K562 (cell line): ENCODE data around the gene TMEM131L. TPM values are rescaled to one million over a fixed set of nuclear protein-coding genes. Genes with fewer than 3 reads are reported as not detected.

ENCODE experiments used
- ATAC-seq: fragments of 200-7000 bp; cut with Tn5 transposase; 3 replicates; pipeline ENCODE4 v1.9.1; 2020; ENCODE audit warnings: moderate library complexity
- BruUV-seq: library from RNA; stranded (reverse); fragments of 400-500 nt; replicated peaks from 2 replicates; lab custom pipeline; 2021; lab: Mats Ljungman, UMichigan
- CTCF ChIA-PET: fragments of 300-600 bp; formaldehyde crosslinking; extraction: SDS; loops from one replicate; lab custom pipeline; 2021; ENCODE audit warnings: low intra/inter-chr PET ratio; lab: Yijun Ruan, JAX
- POLR2A ChIA-PET: fragments of 300-600, 350-650 bp; sonication (Branson Sonifier 250); formaldehyde crosslinking; extraction: SDS; loops from one replicate; lab custom pipeline; 2021; ENCODE audit warnings: antibody characterized with exemption, inconsistent platforms; lab: Yijun Ruan, JAX
- DNase-seq, 4 experiments: peaks; one replicate each; pipeline versions ENCODE4 v3.0.0 to v3.0.0-alpha.2; 2011 to 2018; ENCODE audit warnings: low spot score in 3 of 4, mixed read lengths in 3 of 4; ENCODE audit errors: extremely low read depth in 1 of 4
- FAIRE-seq: peaks from 2 replicates; lab custom pipeline; 2011; peaks lifted over from hg19 to GRCh38; lab: Jason Lieb, UNC
- H2AFZ ChIP-seq: 2 replicates; pipeline ENCODE4 v1.6.0; 2011; ENCODE audit warnings: low read depth, low read length, control low read depth, inconsistent platforms
- H3K27ac ChIP-seq: fragments of 200-600 bp; 3 replicates; pipeline ENCODE4 v1.8.0; 2011; ENCODE audit warnings: low read depth, mild to moderate bottlenecking, control low read depth, inconsistent platforms, low read length, moderate library complexity, mixed read lengths; ENCODE audit errors: extremely low read depth
- H3K27me3 ChIP-seq, 2 experiments: fragments of 300-600 bp in 1 of 2; 2 replicates in 1 of 2; 3 replicates in 1 of 2; pipeline versions ENCODE4 v1.6.0 to v1.8.0; 2011; ENCODE audit warnings: inconsistent platforms in 2 of 2, low read length in 2 of 2, mild to moderate bottlenecking in 1 of 2, mixed read lengths in 1 of 2, moderate library complexity in 1 of 2; ENCODE audit not compliant: control insufficient read depth in 2 of 2, insufficient read depth in 2 of 2
- H3K36me3 ChIP-seq: fragments of 300-600 bp; 3 replicates; pipeline ENCODE4 v1.8.0; 2011; ENCODE audit warnings: mild to moderate bottlenecking, low read length, inconsistent platforms; ENCODE audit not compliant: control insufficient read depth, insufficient read depth
- H3K4me1 ChIP-seq, 2 experiments: fragments of 200-600 bp in 1 of 2; replicated peaks in 1 of 2; 2 replicates in 1 of 2; 3 replicates in 1 of 2; pipeline versions ENCODE4 v1.5.1 to v1.8.0; 2011; ENCODE audit warnings: inconsistent platforms in 2 of 2, low read length in 2 of 2, mild to moderate bottlenecking in 1 of 2, mixed read lengths in 1 of 2, moderate library complexity in 1 of 2; ENCODE audit not compliant: control insufficient read depth in 2 of 2, insufficient read depth in 2 of 2
- H3K4me2 ChIP-seq: 2 replicates; pipeline ENCODE4 v1.6.1; 2011; ENCODE audit warnings: low read length, control low read depth, inconsistent platforms, mixed read lengths; ENCODE audit not compliant: insufficient read depth
- H3K4me3 ChIP-seq: fragments of 200-600 bp; sonication (generic), shearing (Covaris generic); 2 replicates; pipeline ENCODE4 v1.5.1; 2016; ENCODE audit warnings: control low read depth, inconsistent platforms
- H3K79me2 ChIP-seq: fragments of 200-600 bp; 3 replicates; pipeline ENCODE4 v1.8.0; 2011; ENCODE audit warnings: low read length, inconsistent platforms; ENCODE audit not compliant: control insufficient read depth, insufficient read depth
- H3K9ac ChIP-seq, 2 experiments: 2 replicates each; pipeline versions ENCODE4 v1.6.0 to v1.6.1; 2011; ENCODE audit warnings: low read depth in 2 of 2, low read length in 2 of 2, control low read depth in 1 of 2, inconsistent platforms in 1 of 2, mild to moderate bottlenecking in 1 of 2, mixed read lengths in 1 of 2; ENCODE audit not compliant: insufficient read depth in 1 of 2
- H3K9me1 ChIP-seq: one replicate; pipeline ENCODE4 v1.6.0; 2011; ENCODE audit warnings: inconsistent platforms, mild to moderate bottlenecking, low read length, moderate library complexity; ENCODE audit not compliant: control insufficient read depth, insufficient read depth
- H3K9me3 ChIP-seq: replicated peaks from 2 replicates; pipeline ENCODE4 v1.5.1; 2011; ENCODE audit warnings: low read depth, low read length, inconsistent platforms; ENCODE audit not compliant: control insufficient read depth, insufficient read depth
- H4K20me1 ChIP-seq: replicated peaks from 2 replicates; pipeline ENCODE4 v1.6.1; 2011; ENCODE audit warnings: low read length, inconsistent platforms, mixed read lengths; ENCODE audit not compliant: control insufficient read depth, insufficient read depth
- ARNT ChIP-seq, 2 experiments: fragments of 450-650 bp; IDR thresholded peaks; 2 replicates each; pipeline ENCODE4 v1.6.1; 2016; ENCODE audit warnings: mild to moderate bottlenecking in 1 of 2
- CBFA2T3 ChIP-seq: fragments of 450-650 bp; IDR thresholded peaks from 2 replicates; pipeline ENCODE4 v1.6.1; 2017
- CEBPB ChIP-seq: fragments of 450-650 bp; IDR thresholded peaks from 2 replicates; pipeline ENCODE4 v1.6.1; 2016; ENCODE audit warnings: missing genetic modification characterization, missing compliant biosample characterization
- FOS ChIP-seq: IDR thresholded peaks from 3 replicates; pipeline ENCODE4 v1.6.1; 2011; ENCODE audit not compliant: insufficient read length; ENCODE audit errors: extremely low read depth
- KDM1A ChIP-seq, 2 experiments: fragments of 450-650 bp; IDR thresholded peaks; 2 replicates each; pipeline ENCODE4 v1.6.1; 2016; ENCODE audit warnings: mild to moderate bottlenecking in 2 of 2
- SPI1 ChIP-seq: IDR thresholded peaks from 2 replicates; pipeline ENCODE4 v1.6.1; 2011; ENCODE audit warnings: low read depth, low read length, control low read depth, borderline replicate concordance
- WGBS: fragments of 100-300 bp; shearing (Covaris generic); methylation state at CpG from one replicate; pipeline ENCODE4 v1.1.6; 2016; ENCODE audit warnings: low coverage, mixed read lengths; ENCODE audit not compliant: insufficient coverage; ENCODE audit errors: missing lambda C conversion rate; 5-methylcytosine and 5-hydroxymethylcytosine counted together
- in situ Hi-C: fragments of 300-500 bp; cut with MboI; formaldehyde crosslinking; loops from 4 replicates; pipeline ENCODE4 v1.15.0; 2018; ENCODE audit warnings: inconsistent platforms, mixed read lengths
- intact Hi-C: fragments of 100-400 bp; cut with micrococcal nuclease; formaldehyde crosslinking; loops from 2 replicates; pipeline ENCODE4 v1.14.2; 2022
- polyA plus RNA-seq, 8 experiments: library from polyadenylated mRNA; depleted of rRNA in 4 of 8; stranded (reverse) in 5 of 8; unstranded in 3 of 8; fragments of >200 nt; fragmentation: Nextera tagmentation in 2 of 8; fragmentation: Illumina TruSeq in 1 of 8; extraction: Ambion mirVana in 2 of 8; extraction: Trizol in 1 of 8; gene quantifications; 2 replicates each; pipeline versions ENCODE4 v1.2.1 to v1.2.3, GENCODE V29; 2011 to 2014; ENCODE audit warnings: inconsistent platforms in 1 of 8, missing spikeins in 1 of 8
- total RNA-seq, 7 experiments: library from RNA; depleted of rRNA in 6 of 7; stranded (reverse); fragments of >200 nt in 6 of 7; fragmentation: Illumina TruSeq in 2 of 7; extraction: Trizol in 2 of 7; gene quantifications; 2 replicates each; pipeline versions ENCODE4 v1.2.1 to v1.2.3, GENCODE V29; 2011 to 2021; ENCODE audit warnings: low replicate concordance in 1 of 7
- TF ChIP-seq, protein P1 (sequence below): IDR thresholded peaks from 3 replicates; pipeline ENCODE4 v1.6.1; 2011; ENCODE audit warnings: borderline replicate concordance, mild to moderate bottlenecking; ENCODE audit not compliant: insufficient read length, insufficient read depth

Gene TMEM131L
- total and polyA plus RNA-seq, 9 of the 15 experiments (the other 6 are each of a cell fraction or from before 2014, with no cell fraction given): 1.2 to 20.8 (median 12.9) TPM

GRCh38 chr4:153512162-153512852 lies 46.1 kb downstream of the TMEM131L start:
- no peak for FAIRE-seq
- ChIA-PET POLR2A (no interaction called here), CTCF (no interaction called here)
- H3K9me3 ChIP-seq: no peaks in the 10 kb centered on the region
- H3K27ac ChIP-seq: no peak overlapping the region
- WGBS: 56% methylated on average over 7 of the region's 7 CpGs
- no peak overlapping the region for H2AFZ ChIP-seq
- no peak overlapping the region for H3K9ac ChIP-seq
- BruUV-seq: no TSS peak
- peaks cover 17% of the 10 kb centered on the region; the same call in 1 of the 3 replicates for H3K36me3 ChIP-seq
- no peaks in the 10 kb centered on the region; the same call in 1 of the 2 replicates for H4K20me1 ChIP-seq
- peaks cover 0 to 3% of the 10 kb centered on the region in 2 experiments; a peak in 2 of 5 replicates for H3K4me1 ChIP-seq
- TF ChIP-seq CBFA2T3 (peak; percentile 51; the same call in 1 of the 2 replicates), KDM1A (IDR thresholded peaks at IDR 0.05) (peak; percentile 66 to 71; a peak in 3 of 4 replicates), SPI1 (no peak)
- no peak overlapping the region for H3K4me2 ChIP-seq
- intact Hi-C loops: no loop called here
- H3K79me2 ChIP-seq: peaks cover 25% of the 10 kb centered on the region; the same call in 2 of the 3 replicates
- H3K27me3 ChIP-seq: no peaks in the 10 kb centered on the region
- DNase-seq: no peak
- no peak overlapping the region for H3K4me3 ChIP-seq
- ATAC-seq: no peak
- H3K9me1 ChIP-seq: no peaks in the 10 kb centered on the region
- in situ Hi-C loops: no loop called here

- WGBS: 74% methylated on average over 3 of the region's 3 CpGs
- Histone ChIP-seq H4K20me1 (no peaks in the 10 kb centered on the region; the same call in 1 of the 2 replicates), H2AFZ (no peak overlapping the region), H3K9ac (no peak overlapping the region), H3K9me3 (no peaks in the 10 kb centered on the region), H3K9me1 (no peaks in the 10 kb centered on the region), H3K4me3 (no peak overlapping the region), H3K27ac (no peak overlapping the region), H3K4me1 (peaks cover 1 to 4% of the 10 kb centered on the region in 2 experiments; a peak in 4 of 5 replicates), H3K27me3 (no peaks in the 10 kb centered on the region), H3K36me3 (peaks cover 12% of the 10 kb centered on the region; the same call in 1 of the 3 replicates), H3K79me2 (peaks cover 24% of the 10 kb centered on the region; the same call in 2 of the 3 replicates), H3K4me2 (no peak overlapping the region)
- POLR2A ChIA-PET: no interaction called here
- CTCF ChIA-PET: no interaction called here
- in situ Hi-C loops: no loop called here
- BruUV-seq: no TSS peak
- intact Hi-C loops: no loop called here
- no peak for ATAC-seq
- TF ChIP-seq, protein P1, sequence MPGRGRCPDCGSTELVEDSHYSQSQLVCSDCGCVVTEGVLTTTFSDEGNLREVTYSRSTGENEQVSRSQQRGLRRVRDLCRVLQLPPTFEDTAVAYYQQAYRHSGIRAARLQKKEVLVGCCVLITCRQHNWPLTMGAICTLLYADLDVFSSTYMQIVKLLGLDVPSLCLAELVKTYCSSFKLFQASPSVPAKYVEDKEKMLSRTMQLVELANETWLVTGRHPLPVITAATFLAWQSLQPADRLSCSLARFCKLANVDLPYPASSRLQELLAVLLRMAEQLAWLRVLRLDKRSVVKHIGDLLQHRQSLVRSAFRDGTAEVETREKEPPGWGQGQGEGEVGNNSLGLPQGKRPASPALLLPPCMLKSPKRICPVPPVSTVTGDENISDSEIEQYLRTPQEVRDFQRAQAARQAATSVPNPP: no peak
- no peak for TF ChIP-seq CEBPB (tag)
- no peak for TF ChIP-seq ARNT (IDR thresholded peaks at IDR 0.05)
- no peak for TF ChIP-seq FOS
- TF ChIP-seq, all 486 proteins: peak for 0
- FAIRE-seq (no peak), DNase-seq (no peak)
Measured at GRCh38 chr4:153512952-153513500, 46.9 kb downstream of the TMEM131L start.
